Karpas-422 (cell line): ENCODE data around the gene AFAP1. TPM values are rescaled to one million over a fixed set of nuclear protein-coding genes. Genes with fewer than 3 reads are reported as not detected.

ENCODE experiments used
- DNase-seq: peaks from one replicate; pipeline ENCODE4 v3.0.0-alpha.2; 2015
- H2AFZ ChIP-seq: fragments of 200-600 bp; sonication (generic); 2 replicates; pipeline ENCODE4 v1.6.1; 2014; ENCODE audit warnings: antibody characterized with exemption, low read length, mixed read lengths
- H3K27ac ChIP-seq: fragments of 200-600 bp; sonication (generic); 2 replicates; pipeline ENCODE4 v1.5.1; 2014; ENCODE audit warnings: mild to moderate bottlenecking, low read length, moderate library complexity
- H3K27me3 ChIP-seq: fragments of 200-600 bp; sonication (generic); 2 replicates; pipeline ENCODE4 v1.6.1; 2014; ENCODE audit warnings: low read length, mixed read lengths
- H3K36me3 ChIP-seq: fragments of 200-600 bp; sonication (generic); 2 replicates; pipeline ENCODE4 v1.6.1; 2014; ENCODE audit warnings: low read length, mixed read lengths; ENCODE audit not compliant: insufficient read depth
- H3K4me1 ChIP-seq: fragments of 200-600 bp; sonication (generic); 2 replicates; pipeline ENCODE4 v1.6.1; 2014; ENCODE audit warnings: mild to moderate bottlenecking, low read length, mixed read lengths
- H3K4me2 ChIP-seq: fragments of 200-600 bp; sonication (generic); 2 replicates; pipeline ENCODE4 v1.6.1; 2014; ENCODE audit warnings: low read length, low read depth, mild to moderate bottlenecking; ENCODE audit not compliant: poor library complexity, severe bottlenecking
- H3K4me3 ChIP-seq: fragments of 200-600 bp; sonication (generic); 2 replicates; pipeline ENCODE4 v1.5.1; 2014; ENCODE audit warnings: mild to moderate bottlenecking, antibody characterized with exemption, low read length, mixed read lengths
- H3K79me2 ChIP-seq: fragments of 200-600 bp; sonication (generic); 2 replicates; pipeline ENCODE4 v1.6.1; 2014; ENCODE audit warnings: mild to moderate bottlenecking, low read length, mixed read lengths
- H3K9ac ChIP-seq: fragments of 200-600 bp; sonication (generic); 2 replicates; pipeline ENCODE4 v1.6.0; 2014; ENCODE audit warnings: low read length
- H3K9me2 ChIP-seq: fragments of 200-600 bp; sonication (generic), shearing (Covaris generic); replicated peaks from 2 replicates; pipeline ENCODE4 v1.6.0; 2014; ENCODE audit warnings: mild to moderate bottlenecking, low read length, moderate library complexity; ENCODE audit not compliant: insufficient read depth
- H3K9me3 ChIP-seq: fragments of 300-700, 200-600 bp; sonication (generic); 2 replicates; pipeline ENCODE4 v1.6.1; 2014; ENCODE audit warnings: low read length, mixed read lengths
- H4K20me1 ChIP-seq: fragments of 200-600 bp; sonication (generic); 2 replicates; pipeline ENCODE4 v1.6.1; 2014; ENCODE audit warnings: mild to moderate bottlenecking, antibody characterized with exemption, low read length, low read depth; ENCODE audit not compliant: insufficient read depth
- total RNA-seq: library from RNA; depleted of rRNA; stranded (reverse); fragments of >200 nt; shearing (Covaris generic); gene quantifications from 2 replicates; pipeline ENCODE4 v1.2.3, GENCODE V29; 2014; ENCODE audit warnings: low replicate concordance

The AFAP1 gene
- total RNA-seq, 1 experiment from 2014 or later = not detected

DNA sequence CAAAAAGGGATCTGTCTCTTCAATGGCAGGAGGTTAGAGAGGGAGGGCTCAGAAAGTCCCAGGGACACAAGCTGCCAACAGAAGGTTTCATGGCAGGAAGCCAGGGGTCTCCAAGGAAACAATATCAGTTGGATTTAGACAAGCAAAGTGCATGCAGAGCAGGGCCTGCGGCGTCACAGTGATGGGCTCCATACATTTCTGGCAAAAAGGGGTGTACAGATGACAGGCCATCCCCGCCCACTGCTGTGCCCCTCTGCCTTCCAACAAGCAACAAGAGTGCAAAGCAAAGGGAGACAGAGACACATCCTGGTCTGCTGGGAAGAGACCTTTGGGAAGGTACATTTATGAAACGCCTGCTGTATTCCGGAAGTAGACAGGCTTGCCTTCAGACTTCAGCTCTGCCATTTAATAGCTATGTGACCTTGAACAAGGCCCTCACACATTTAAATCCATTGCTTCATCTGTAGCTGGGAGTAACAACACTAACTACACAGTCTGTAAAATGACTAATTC, 121.2 kb downstream of the AFAP1 start:
- Histone ChIP-seq H3K79me2 (no peaks in the 10 kb centered on the region), H3K4me2 (no peak overlapping the region), H3K4me3 (no peak overlapping the region), H3K36me3 (no peaks in the 10 kb centered on the region), H3K9ac (no peak overlapping the region), H2AFZ (no peak overlapping the region), H4K20me1 (no peaks in the 10 kb centered on the region), H3K27ac (no peak overlapping the region), H3K4me1 (no peaks in the 10 kb centered on the region), H3K9me3 (no peaks in the 10 kb centered on the region), H3K9me2 (no peaks in the 10 kb centered on the region), H3K27me3 (no peaks in the 10 kb centered on the region)
- DNase-seq = no peak

DNA sequence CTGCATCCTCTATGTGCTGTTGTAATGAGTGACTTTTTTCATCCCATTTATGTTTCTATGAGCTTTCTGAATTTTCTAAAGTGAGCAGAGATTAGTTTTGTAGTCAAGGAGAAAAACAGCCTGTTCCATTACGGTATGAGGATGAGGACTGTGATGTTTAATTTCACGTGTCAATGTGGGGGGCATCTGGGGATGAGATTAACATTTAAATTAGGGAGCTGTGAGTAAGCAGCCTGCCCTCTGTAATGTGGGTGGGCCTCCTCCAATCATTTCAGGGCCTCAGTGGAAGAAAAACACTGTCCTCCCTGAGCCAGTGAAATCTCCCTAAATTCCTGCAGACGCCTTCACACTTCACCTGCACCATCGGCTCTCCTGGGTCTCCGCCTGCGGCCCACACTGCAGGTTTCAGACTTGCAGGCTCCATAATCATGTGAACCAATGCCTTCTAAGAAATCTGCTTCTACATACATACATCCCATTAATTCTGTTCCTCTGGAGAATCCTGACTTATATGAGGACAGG, 121.7 kb downstream of the AFAP1 start:
- Histone ChIP-seq H3K36me3 (no peaks in the 10 kb centered on the region), H3K9me3 (no peaks in the 10 kb centered on the region), H3K4me2 (no peak overlapping the region), H3K9ac (no peak overlapping the region), H3K27me3 (no peaks in the 10 kb centered on the region), H3K9me2 (no peaks in the 10 kb centered on the region), H4K20me1 (no peaks in the 10 kb centered on the region), H3K4me1 (no peaks in the 10 kb centered on the region), H3K4me3 (no peak overlapping the region), H3K79me2 (no peaks in the 10 kb centered on the region), H2AFZ (no peak overlapping the region), H3K27ac (no peak overlapping the region)
- DNase-seq = no peak

DNA sequence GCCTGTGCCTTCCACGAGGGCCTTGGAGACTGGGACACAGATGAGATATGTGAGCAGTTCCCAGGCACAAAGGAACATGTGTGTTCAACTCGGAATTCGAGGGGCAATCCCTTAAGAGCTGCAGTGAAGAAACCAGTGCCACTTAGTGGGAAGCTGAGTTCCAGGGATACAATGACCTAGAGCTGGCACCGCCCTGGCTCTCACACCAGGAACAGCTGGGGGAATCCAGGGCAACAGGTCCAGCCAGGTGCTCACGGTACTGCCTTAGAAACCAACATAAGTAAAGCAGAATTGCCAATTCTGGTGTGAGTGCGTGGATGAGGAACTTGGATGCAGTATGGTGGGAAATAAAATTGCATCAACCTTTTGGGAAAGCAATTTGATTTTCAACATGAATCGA, 122.9 kb downstream of the AFAP1 start:
- Histone ChIP-seq H3K9me3 (no peaks in the 10 kb centered on the region), H3K4me3 (no peak overlapping the region), H3K4me1 (no peaks in the 10 kb centered on the region), H3K27me3 (no peaks in the 10 kb centered on the region), H2AFZ (no peak overlapping the region), H3K4me2 (no peak overlapping the region), H3K9ac (no peak overlapping the region), H4K20me1 (no peaks in the 10 kb centered on the region), H3K9me2 (no peaks in the 10 kb centered on the region), H3K36me3 (no peaks in the 10 kb centered on the region), H3K79me2 (no peaks in the 10 kb centered on the region), H3K27ac (no peak overlapping the region)
- DNase-seq = no peak

DNA sequence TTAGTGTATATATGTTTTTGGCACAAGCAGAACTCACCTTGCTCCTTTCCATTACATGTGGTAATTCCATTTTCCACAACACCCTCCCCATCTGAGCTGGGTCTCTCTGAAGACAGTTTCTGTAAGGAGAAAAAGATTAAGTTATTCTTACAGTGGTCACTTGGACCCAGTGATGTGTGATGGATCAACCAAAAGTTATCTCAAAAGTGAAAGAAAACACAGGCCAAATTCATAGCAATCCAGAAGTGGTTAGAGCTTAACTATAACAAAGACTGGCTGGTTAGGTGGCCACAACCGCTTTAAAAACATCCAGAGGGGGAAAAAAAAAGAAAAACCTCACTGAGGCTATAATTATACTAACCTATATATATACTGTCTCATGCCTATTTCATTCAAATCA, 123.7 kb downstream of the AFAP1 start:
- no peaks in the 10 kb centered on the region for H3K36me3 ChIP-seq
- no peak overlapping the region for H3K9ac ChIP-seq
- no peak for DNase-seq
- no peaks in the 10 kb centered on the region for H4K20me1 ChIP-seq
- H3K27me3 ChIP-seq = no peaks in the 10 kb centered on the region
- no peak overlapping the region for H3K4me3 ChIP-seq
- no peaks in the 10 kb centered on the region for H3K9me3 ChIP-seq
- no peaks in the 10 kb centered on the region for H3K9me2 ChIP-seq
- no peak overlapping the region for H3K27ac ChIP-seq
- H3K4me2 ChIP-seq = no peak overlapping the region
- no peaks in the 10 kb centered on the region for H3K4me1 ChIP-seq
- H2AFZ ChIP-seq = no peak overlapping the region
- H3K79me2 ChIP-seq = no peaks in the 10 kb centered on the region

DNA sequence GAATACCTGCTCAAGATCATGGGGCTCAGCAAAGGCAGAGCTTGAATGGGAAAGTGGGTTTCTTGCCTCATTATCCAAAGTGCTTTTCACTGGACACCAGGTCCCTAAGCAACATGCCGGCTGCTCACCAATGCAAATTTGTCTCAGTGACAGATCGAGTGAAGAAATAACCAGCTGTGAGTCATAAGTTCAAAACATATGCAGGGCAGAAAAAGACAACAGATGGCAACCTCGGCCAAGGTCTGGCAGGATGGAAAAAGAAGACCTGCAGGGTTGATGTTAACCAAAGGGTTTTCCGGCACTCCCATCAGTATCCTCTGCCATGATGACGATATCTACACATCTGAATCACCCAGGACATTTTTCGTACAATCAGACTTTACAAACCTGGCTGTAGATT, 124.1 kb downstream of the AFAP1 start:
- no peak overlapping the region for H3K4me3 ChIP-seq
- H3K27ac ChIP-seq = no peak overlapping the region
- H3K9me3 ChIP-seq = no peaks in the 10 kb centered on the region
- DNase-seq = no peak
- H2AFZ ChIP-seq = no peak overlapping the region
- H3K36me3 ChIP-seq = no peaks in the 10 kb centered on the region
- H3K4me1 ChIP-seq = no peaks in the 10 kb centered on the region
- H4K20me1 ChIP-seq = no peaks in the 10 kb centered on the region
- no peak overlapping the region for H3K9ac ChIP-seq
- no peaks in the 10 kb centered on the region for H3K79me2 ChIP-seq
- H3K27me3 ChIP-seq = no peaks in the 10 kb centered on the region
- no peaks in the 10 kb centered on the region for H3K9me2 ChIP-seq
- no peak overlapping the region for H3K4me2 ChIP-seq

DNA sequence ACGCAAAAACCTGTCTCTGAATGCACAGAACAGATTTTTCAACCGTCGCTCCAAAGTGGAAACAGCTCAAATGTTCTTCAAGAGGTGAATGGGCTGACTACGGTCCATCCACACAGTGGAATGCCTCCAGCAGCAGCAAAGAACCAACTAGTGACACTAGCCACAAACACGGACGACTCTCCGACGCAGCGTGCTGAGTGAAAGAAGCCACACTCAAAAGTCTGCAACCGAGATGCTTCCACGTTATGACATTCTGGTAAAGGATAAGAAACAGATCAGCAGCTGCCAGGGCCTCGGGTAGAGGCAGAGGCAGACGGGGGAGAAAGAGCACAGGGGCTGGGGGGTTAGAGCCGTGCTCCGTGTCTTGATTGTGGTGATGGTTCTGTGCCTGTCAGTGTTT, 125.2 kb downstream of the AFAP1 start:
- Histone ChIP-seq H3K36me3 (no peaks in the 10 kb centered on the region), H3K4me1 (no peaks in the 10 kb centered on the region), H3K27ac (no peak overlapping the region), H3K4me2 (no peak overlapping the region), H3K27me3 (no peaks in the 10 kb centered on the region), H3K9ac (no peak overlapping the region), H3K4me3 (no peak overlapping the region), H3K9me3 (no peaks in the 10 kb centered on the region), H4K20me1 (no peaks in the 10 kb centered on the region), H3K9me2 (no peaks in the 10 kb centered on the region), H3K79me2 (no peaks in the 10 kb centered on the region), H2AFZ (no peak overlapping the region)
- DNase-seq = no peak

DNA sequence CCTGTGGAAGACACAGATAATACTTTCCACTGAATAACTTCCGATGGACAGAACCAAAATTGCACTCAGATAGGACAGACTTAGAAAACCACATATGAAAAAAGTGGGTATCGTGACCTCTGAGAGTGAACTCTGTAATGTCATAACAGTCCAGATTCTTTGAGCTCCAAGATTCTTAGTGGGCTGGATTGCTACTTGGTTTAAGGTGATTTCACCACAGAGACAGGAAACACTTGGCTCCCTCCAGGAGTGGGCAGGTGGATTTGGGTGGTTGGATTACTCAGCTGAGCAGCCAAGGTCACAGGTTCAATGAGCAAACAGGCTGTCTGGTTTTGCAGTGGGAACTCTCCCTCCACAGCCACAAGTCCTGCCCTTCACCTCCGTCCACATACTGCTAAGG, 126.0 kb downstream of the AFAP1 start:
- no peaks in the 10 kb centered on the region for H3K4me1 ChIP-seq
- no peak overlapping the region for H3K4me3 ChIP-seq
- no peak overlapping the region for H3K9ac ChIP-seq
- no peaks in the 10 kb centered on the region for H3K9me3 ChIP-seq
- H3K4me2 ChIP-seq = no peak overlapping the region
- no peak overlapping the region for H2AFZ ChIP-seq
- DNase-seq = no peak
- H3K9me2 ChIP-seq = no peaks in the 10 kb centered on the region
- H3K27me3 ChIP-seq = no peaks in the 10 kb centered on the region
- H4K20me1 ChIP-seq = no peaks in the 10 kb centered on the region
- H3K79me2 ChIP-seq = no peaks in the 10 kb centered on the region
- H3K27ac ChIP-seq = no peak overlapping the region
- H3K36me3 ChIP-seq = no peaks in the 10 kb centered on the region

DNA sequence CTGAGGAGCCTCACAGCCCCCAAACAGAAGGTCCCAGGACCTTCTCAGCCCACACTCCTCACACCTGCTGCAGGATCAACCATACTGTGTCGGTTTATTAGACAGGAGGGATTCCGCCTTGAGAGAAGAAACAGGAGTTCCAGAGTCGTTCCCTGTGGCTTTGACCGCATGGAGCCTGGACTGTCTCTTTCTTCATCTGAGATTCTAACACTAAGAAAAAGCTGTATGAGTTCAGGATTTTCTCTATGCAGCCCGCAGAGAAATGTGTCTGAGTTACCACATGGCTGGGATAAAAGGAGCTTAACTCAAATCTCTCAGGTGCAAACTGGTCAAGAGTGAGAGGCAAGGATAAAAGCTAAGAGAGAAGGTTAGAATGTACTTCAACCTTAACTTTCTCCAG, 126.7 kb downstream of the AFAP1 start:
- H3K4me1 ChIP-seq = no peaks in the 10 kb centered on the region
- no peak overlapping the region for H3K27ac ChIP-seq
- no peaks in the 10 kb centered on the region for H3K9me3 ChIP-seq
- H3K27me3 ChIP-seq = no peaks in the 10 kb centered on the region
- no peak for DNase-seq
- no peak overlapping the region for H3K9ac ChIP-seq
- no peak overlapping the region for H3K4me2 ChIP-seq
- no peaks in the 10 kb centered on the region for H3K36me3 ChIP-seq
- no peaks in the 10 kb centered on the region for H3K9me2 ChIP-seq
- no peaks in the 10 kb centered on the region for H3K79me2 ChIP-seq
- no peak overlapping the region for H2AFZ ChIP-seq
- H4K20me1 ChIP-seq = no peaks in the 10 kb centered on the region
- no peak overlapping the region for H3K4me3 ChIP-seq
